Upper lobe of left lung (tissue), 6 donors: Measurements from ENCODE around the gene ZNF648. TPM values are rescaled to one million over a fixed set of nuclear protein-coding genes. Genes with fewer than 3 reads are reported as not detected.

Experiments used
- ATAC-seq, 2 donors: fragments of 200-7000 bp; cut with Tn5 transposase; one replicate each; pipeline ENCODE4 v1.9.1; 2022; ENCODE audit warnings: mild to moderate bottlenecking in 2 of 2, moderate library complexity in 2 of 2; ENCODE audit not compliant: low FRiP score in 2 of 2
- DNase-seq, 2 donors: peaks; one replicate each; pipeline ENCODE4 v3.0.0-alpha.2; 2019 to 2020
- H3K27ac ChIP-seq, 4 donors: fragments of 200-600 bp; sonication (generic); one replicate each; pipeline ENCODE4 v1.5.1; 2016 to 2019
- H3K27me3 ChIP-seq, 4 donors: fragments of 200-600 bp; sonication (generic); one replicate each; pipeline ENCODE4 v1.5.1; 2017 to 2019
- H3K36me3 ChIP-seq, 4 donors: fragments of 200-600 bp; sonication (generic); one replicate each; pipeline ENCODE4 v1.5.1; 2016 to 2019
- H3K4me1 ChIP-seq, 4 donors: fragments of 200-600 bp; sonication (generic); one replicate each; pipeline ENCODE4 v1.5.1; 2018 to 2019
- H3K4me3 ChIP-seq, 4 donors: fragments of 200-600 bp; sonication (generic); one replicate each; pipeline ENCODE4 v1.5.1; 2017 to 2019; ENCODE audit warnings: mild to moderate bottlenecking in 2 of 4, moderate library complexity in 1 of 4
- H3K9me3 ChIP-seq, 4 donors: fragments of 200-600 bp; sonication (generic); one replicate each; pipeline ENCODE4 v1.5.1; 2018 to 2019
- CTCF ChIP-seq, 6 experiments: fragments of 450-650 bp in 4 of 6; fragments of 200-600 bp in 2 of 6; sonication (generic) in 2 of 6; IDR thresholded peaks; one replicate each; pipeline ENCODE4 v1.5.1; 2016 to 2019; ENCODE audit warnings: antibody characterized with exemption in 6 of 6
- EP300 ChIP-seq, 4 donors: sonication (generic); formaldehyde crosslinking; IDR thresholded peaks; one replicate each; pipeline ENCODE4 v1.5.1; 2017; ENCODE audit warnings: antibody characterized with exemption in 4 of 4, control low read depth in 2 of 4
- POLR2A ChIP-seq, 4 donors: fragments of 450-650 bp; IDR thresholded peaks; one replicate each; pipeline ENCODE4 v1.5.1; 2016 to 2017; ENCODE audit warnings: antibody characterized with exemption in 4 of 4, mild to moderate bottlenecking in 2 of 4
- POLR2AphosphoS5 ChIP-seq, 2 donors: sonication (generic); formaldehyde crosslinking; IDR thresholded peaks; one replicate each; pipeline ENCODE4 v1.5.1; 2017; ENCODE audit warnings: antibody characterized with exemption in 2 of 2
- WGBS, 2 donors: methylation state at CpG; one replicate each; pipeline ENCODE4 v1.1.5; 2017 to 2018; 5-methylcytosine and 5-hydroxymethylcytosine counted together
- total RNA-seq, 6 donors: library from RNA; depleted of rRNA in 4 of 6; stranded (reverse); fragments of >200 nt in 4 of 6; gene quantifications; one replicate each; pipeline versions ENCODE4 v1.1.0 to v1.2.1, GENCODE V29; 2016 to 2021
- donor health status: DM: no; HTN: no; CAD: no; lungs with moderate emphysema.
- donor health status: DM: no; HTN: yes; CAD: no; lungs with severe emphysema.

Gene ZNF648
- total RNA-seq, 6 donors from 2014 or later: 0.15 to 1.0 (median 0.36) TPM; not detected in 2

GRCh38 chr1:182038220-182038619, 23.3 kb downstream of the ZNF648 start:
- Histone ChIP-seq H3K27me3 (no peaks in the 10 kb centered on the region), H3K9me3 (peaks cover 0 to 10% (median 3%) of the 10 kb centered on the region in 4 donors), H3K36me3 (no peaks in the 10 kb centered on the region), H3K27ac (no peak overlapping the region), H3K4me1 (no peaks in the 10 kb centered on the region), H3K4me3 (no peak overlapping the region)
- TF ChIP-seq EP300 (IDR thresholded peaks at IDR 0.05) (no peak), CTCF (IDR thresholded peaks at IDR 0.05) (no peak), POLR2A (IDR thresholded peaks at IDR 0.05) (no peak), POLR2AphosphoS5 (IDR thresholded peaks at IDR 0.05) (no peak)
- DNase-seq (no peak), ATAC-seq (no peak)
- 87 to 88% methylated on average over 2 of the region's 2 CpGs for WGBS, 2 donors

GRCh38 chr1:182035097-182035770, 26.3 kb downstream of the ZNF648 start:
- H3K9me3 ChIP-seq: peaks cover 0 to 10% (median 3%) of the 10 kb centered on the region in 4 donors
- 75 to 82% methylated on average over 7 of the region's 7 CpGs for WGBS, 2 donors
- H3K27me3 ChIP-seq: no peaks in the 10 kb centered on the region
- TF ChIP-seq POLR2AphosphoS5 (IDR thresholded peaks at IDR 0.05): no peak
- no peak for TF ChIP-seq POLR2A (IDR thresholded peaks at IDR 0.05)
- no peak for TF ChIP-seq CTCF (IDR thresholded peaks at IDR 0.05)
- no peak for TF ChIP-seq EP300 (IDR thresholded peaks at IDR 0.05)
- H3K4me3 ChIP-seq: no peak overlapping the region
- no peak for DNase-seq
- no peaks in the 10 kb centered on the region for H3K36me3 ChIP-seq
- H3K4me1 ChIP-seq: peaks cover 0 to 3% (median under 1%) of the 10 kb centered on the region in 4 donors
- H3K27ac ChIP-seq: no peak overlapping the region
- ATAC-seq: no peak

- DNase-seq: no peak
- Histone ChIP-seq H3K27ac (no peak overlapping the region), H3K27me3 (no peaks in the 10 kb centered on the region), H3K36me3 (no peaks in the 10 kb centered on the region), H3K9me3 (peaks cover 0 to 3% (median 0%) of the 10 kb centered on the region in 4 donors), H3K4me1 (peaks cover 7 to 13% (median 7%) of the 10 kb centered on the region in 4 donors), H3K4me3 (no peak overlapping the region)
- TF ChIP-seq CTCF (IDR thresholded peaks at IDR 0.05) (no peak), POLR2AphosphoS5 (IDR thresholded peaks at IDR 0.05) (no peak)
- WGBS, 2 donors: 50 to 71% methylated on average over 1 of the region's 1 CpG
- ATAC-seq: no peak
Observed at GRCh38 chr1:182032251-182032650, 29.3 kb downstream of the ZNF648 start.

- Histone ChIP-seq H3K36me3 (no peaks in the 10 kb centered on the region), H3K27me3 (no peaks in the 10 kb centered on the region), H3K27ac (peak overlapping the region; percentile 78 to 93 (median 88)), H3K4me3 (peak overlapping the region; percentile 58 to 82 (median 67)), H3K4me1 (peaks cover 7 to 13% (median 7%) of the 10 kb centered on the region in 4 donors), H3K9me3 (no peaks in the 10 kb centered on the region)
- ATAC-seq: peak; percentile 99
- WGBS, 2 donors: 1 to 2% methylated on average over 22 to 23 of the region's 68 CpGs
- TF ChIP-seq POLR2AphosphoS5 (IDR thresholded peaks at IDR 0.05) (peak; percentile 78 to 92), EP300 (IDR thresholded peaks at IDR 0.05) (peak in 1 of 4 donors; percentile 23), CTCF (IDR thresholded peaks at IDR 0.05) (peak; percentile 45 to 77 (median 55)), POLR2A (IDR thresholded peaks at IDR 0.05) (peak in 3 of 4 donors; percentile 75 to 90 (median 77))
- peak; percentile 98 to 99 for DNase-seq
Observed at GRCh38 chr1:182029379-182030331, 31.9 kb downstream of the ZNF648 start.
